GM21360 (cell line): ENCODE measurements around the gene MAP3K9.

Source experiments
- ATAC-seq: cut with Tn5 transposase; IDR thresholded peaks from one replicate; pipeline ENCODE4 v1.9.1; 2021; ENCODE audit warnings: mild to moderate bottlenecking, moderate library complexity; ENCODE audit not compliant: unreplicated experiment

Gene MAP3K9

GRCh38 chr14:70788898-70789297 lies 20.4 kb downstream of the MAP3K9 start:
- no peak for ATAC-seq

DNA sequence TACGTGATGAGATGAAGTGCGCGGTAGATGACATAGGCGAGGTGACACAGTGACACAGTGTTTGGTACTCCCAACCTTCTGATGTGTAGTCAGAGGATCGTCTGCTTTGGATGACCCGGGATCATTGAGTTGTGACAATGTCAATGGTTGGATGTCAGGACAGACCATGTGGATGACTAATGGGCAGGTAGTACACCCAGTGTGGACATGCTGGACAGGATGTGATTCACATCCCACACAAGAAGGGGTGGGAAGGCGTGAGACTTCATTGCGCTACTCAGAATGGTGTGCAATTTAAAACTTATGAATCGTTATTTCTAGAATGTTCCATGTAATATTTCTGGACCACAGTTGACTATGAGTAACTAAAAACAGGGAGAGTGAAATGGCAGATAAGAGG lies 23.8 kb downstream of the MAP3K9 start:
- ATAC-seq = no peak

GRCh38 chr14:70784886-70785285 lies 24.4 kb downstream of the MAP3K9 start:
- ATAC-seq = no peak

DNA sequence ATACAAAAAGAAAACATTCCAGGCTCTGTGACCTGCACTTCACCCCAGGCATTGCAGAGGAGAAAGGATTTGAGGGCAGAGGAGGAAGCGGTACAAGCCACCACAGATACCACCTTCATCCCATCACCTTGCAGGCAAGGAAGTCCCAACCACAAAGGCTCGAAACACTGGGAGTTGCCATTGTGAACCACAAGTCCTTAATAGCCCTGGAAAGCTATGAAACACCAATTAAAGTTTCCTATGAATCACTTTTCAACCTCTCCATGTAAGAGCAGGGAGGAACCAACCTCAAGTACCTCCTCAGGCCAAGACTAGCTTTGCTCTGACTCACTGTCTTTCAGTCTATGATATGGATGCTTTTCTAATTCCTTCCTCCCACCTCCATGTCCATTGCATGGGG lies 27.0 kb downstream of the MAP3K9 start:
- ATAC-seq = no peak

DNA sequence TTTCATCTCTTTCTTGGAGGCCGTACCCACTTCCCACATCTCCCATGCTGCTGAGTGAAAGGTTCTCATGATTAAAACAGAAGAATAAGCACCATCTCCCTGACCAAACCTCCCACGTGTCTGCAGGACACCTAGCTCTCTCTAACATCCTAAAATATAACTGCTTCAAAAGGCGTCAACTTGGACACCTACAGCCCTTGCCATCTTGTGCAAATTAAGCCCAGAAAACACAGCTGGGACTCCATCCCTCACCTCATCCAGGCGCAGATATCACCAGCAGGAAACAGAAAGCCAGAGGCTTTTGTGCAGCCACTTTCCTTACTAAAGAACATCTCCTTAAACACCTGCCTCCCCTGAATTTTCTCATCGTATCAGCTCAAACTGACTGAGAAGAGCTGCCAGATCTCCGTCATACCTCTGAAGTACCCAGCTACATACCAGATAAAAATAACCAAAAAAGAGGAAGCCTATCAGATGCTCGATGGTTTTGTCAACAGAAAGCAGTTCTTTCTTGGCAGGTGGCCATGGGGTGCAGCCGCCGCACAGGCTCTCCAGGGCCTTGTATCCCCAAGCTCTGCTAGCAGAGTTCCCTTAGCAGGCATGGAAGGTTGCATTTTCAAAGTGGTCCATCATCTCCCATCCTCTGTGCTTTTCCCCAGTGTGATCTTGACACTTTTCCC lies 28.8 kb downstream of the MAP3K9 start:
- ATAC-seq = peak; percentile 82

DNA sequence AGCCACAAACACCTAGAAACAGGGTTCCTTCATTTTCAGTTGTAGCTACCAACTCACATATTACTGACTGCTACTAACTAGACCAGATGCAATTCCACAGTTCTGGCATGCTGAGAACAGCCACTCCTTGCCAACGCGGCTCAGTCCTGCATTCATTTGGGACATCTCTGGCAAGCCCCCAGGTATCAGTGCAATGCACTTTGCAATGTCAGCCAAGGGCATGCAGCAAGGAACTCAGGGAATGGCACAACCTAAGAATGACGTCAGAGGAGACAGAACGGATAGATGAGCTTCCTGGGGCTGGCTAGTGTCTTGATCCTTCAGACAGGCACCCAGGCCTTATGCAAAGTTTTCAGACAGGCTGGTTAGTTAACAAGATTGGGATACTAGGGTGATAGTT lies 29.6 kb downstream of the MAP3K9 start:
- ATAC-seq = no peak

- peak; percentile 53 for ATAC-seq
These were observed 33.1 kb downstream of the MAP3K9 start for GRCh38 chr14:70776197-70776596.

GRCh38 chr14:70773182-70773862 lies 36.0 kb downstream of the MAP3K9 start:
- no peak for ATAC-seq

GRCh38 chr14:70771781-70772212 lies 37.5 kb downstream of the MAP3K9 start:
- no peak for ATAC-seq

- ATAC-seq = no peak
These were observed 38.8 kb downstream of the MAP3K9 start for GRCh38 chr14:70770490-70770889.

- ATAC-seq = no peak
These were observed 49.9 kb downstream of the MAP3K9 start for GRCh38 chr14:70759398-70759797.

DNA sequence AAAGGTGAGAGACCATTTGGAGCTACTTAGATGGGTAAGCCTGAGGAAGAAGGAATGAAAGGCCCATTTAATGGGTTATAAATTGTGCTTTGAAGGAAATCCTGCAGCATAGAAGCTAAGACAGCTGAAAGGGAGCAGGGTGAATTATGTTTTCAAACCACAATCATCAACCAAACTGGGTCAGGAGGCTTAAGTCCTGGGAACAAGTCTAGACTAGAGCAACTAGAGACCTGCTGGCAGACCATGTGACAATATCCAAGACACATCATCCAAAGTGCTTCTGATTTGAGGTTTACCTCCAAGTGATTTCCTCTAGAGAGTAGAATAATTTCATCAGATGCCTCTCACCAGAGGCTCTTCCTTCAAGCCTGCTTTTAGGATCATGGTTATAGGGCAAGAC lies 53.7 kb downstream of the MAP3K9 start:
- no peak for ATAC-seq

DNA sequence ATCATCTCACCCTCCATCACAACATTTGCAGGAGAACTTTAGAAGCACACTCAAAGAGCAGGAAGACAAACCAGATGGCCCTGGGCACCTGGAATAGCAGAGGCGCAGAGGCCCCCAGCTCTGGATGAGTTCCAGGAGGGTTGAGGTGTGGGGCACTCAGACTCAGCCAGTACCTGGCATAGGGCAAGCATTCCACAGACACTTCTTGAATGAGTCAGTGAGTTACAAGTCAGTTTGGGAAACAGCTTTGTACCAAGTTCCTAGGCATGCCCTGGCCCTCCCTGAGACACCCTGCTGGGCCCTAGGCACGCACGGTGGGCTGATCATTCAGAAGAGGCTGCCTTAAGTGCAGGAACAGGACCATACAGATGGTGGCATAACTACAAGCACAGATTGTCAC lies 54.3 kb downstream of the MAP3K9 start:
- no peak for ATAC-seq

- no peak for ATAC-seq
These were observed 55.8 kb downstream of the MAP3K9 start for GRCh38 chr14:70753518-70753953.

- ATAC-seq = no peak
These were observed 60.9 kb downstream of the MAP3K9 start for GRCh38 chr14:70748422-70748821.

DNA sequence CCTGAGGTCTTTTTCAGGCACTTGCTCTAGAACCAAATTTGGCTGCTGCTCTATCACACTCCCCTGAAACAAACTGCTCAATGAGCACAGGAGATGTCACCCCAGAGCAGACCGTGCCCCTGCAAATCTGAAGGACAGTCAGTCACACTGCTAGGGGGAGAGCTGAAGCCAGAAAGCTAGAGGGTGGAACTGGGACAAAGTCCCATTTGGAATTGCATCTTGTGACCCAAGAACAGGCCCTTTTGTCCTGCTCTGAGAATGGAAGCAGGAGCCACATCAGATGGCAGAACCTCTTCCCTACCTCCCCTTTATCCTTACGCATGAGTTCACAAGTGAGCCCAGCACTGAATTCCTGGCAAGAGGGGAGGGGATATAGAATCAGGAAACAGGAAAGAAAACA lies 64.7 kb downstream of the MAP3K9 start:
- ATAC-seq = no peak

DNA sequence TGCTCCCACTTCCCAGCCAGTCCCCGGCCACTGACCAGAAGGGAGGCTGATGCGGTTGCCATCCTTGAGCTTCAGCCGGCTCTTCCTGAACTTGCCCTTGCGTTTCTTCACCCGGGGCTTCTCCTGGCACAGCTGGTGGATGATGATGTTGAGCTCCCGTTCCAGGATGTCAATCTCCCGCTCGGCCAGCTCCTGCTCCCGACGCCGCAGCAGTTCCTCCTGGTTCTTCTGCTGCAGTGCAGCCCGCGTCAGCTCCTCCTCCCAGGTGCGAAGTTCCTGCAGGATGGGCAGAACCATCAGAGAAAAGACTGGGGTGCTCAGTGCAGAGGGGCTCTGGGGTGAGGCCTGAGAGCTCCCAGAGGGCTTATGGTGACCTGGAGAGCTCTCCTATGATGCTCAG lies 67.0 kb downstream of the MAP3K9 start:
- no peak for ATAC-seq

GRCh38 chr14:70741482-70741881 lies 67.8 kb downstream of the MAP3K9 start:
- no peak for ATAC-seq

GRCh38 chr14:70735043-70735442 lies 74.3 kb downstream of the MAP3K9 start:
- no peak for ATAC-seq

- no peak for ATAC-seq
These were observed 77.7 kb downstream of the MAP3K9 start for GRCh38 chr14:70731447-70732239.

DNA sequence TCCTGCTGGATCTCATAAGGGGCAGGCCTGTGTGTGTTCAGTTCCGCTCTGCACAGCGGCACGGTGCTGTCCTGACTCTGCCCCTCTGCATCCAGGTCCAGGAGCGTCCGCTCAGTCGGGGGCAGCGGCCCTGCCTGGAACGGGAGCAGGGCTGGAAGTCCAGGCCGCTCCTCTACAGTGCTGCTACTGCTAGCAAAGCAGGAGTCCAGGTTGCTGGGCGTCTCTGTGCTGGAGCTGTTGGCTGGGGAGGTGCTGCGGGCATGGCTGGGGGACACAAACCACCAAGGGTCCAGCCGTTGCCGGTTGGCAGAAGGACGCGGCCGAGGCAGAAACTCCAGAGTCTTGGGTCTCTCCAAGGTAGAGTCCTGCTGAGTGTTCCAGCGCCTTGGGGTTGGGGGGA lies 78.9 kb downstream of the MAP3K9 start:
- ATAC-seq = no peak
